Psoas muscle (tissue), 8 donors: ENCODE results near the gene ISG20L2. TPM values are rescaled to one million over a fixed set of nuclear protein-coding genes. Genes with fewer than 3 reads are reported as not detected.

Experiments used
- ATAC-seq, 4 donors: fragments of 200-7000 bp; cut with Tn5 transposase; one replicate each; pipeline ENCODE4 v1.9.1; 2020; ENCODE audit warnings: moderate library complexity in 3 of 4, mild to moderate bottlenecking in 2 of 4
- DNase-seq, 2 donors: peaks; one replicate each; pipeline ENCODE4 v3.0.0-alpha.2; 2020
- H3K27ac ChIP-seq: fragments of 200-600 bp; one replicate; pipeline ENCODE4 v1.8.0; 2022
- H3K27me3 ChIP-seq, 3 donors: fragments of 200-600 bp in 1 of 3; one replicate each; pipeline versions ENCODE4 v1.6.1 to v1.8.0; 2013 to 2022; ENCODE audit warnings: low read length in 2 of 3, mild to moderate bottlenecking in 2 of 3, moderate library complexity in 1 of 3; ENCODE audit not compliant: insufficient read depth in 3 of 3
- H3K36me3 ChIP-seq, 2 donors: fragments of 200-600 bp in 1 of 2; one replicate each; pipeline versions ENCODE4 v1.6.1 to v1.8.0; 2013 to 2022; ENCODE audit warnings: low read depth in 1 of 2, mild to moderate bottlenecking in 1 of 2, moderate library complexity in 1 of 2; ENCODE audit not compliant: insufficient read depth in 1 of 2
- H3K4me1 ChIP-seq: fragments of 200-600 bp; one replicate; pipeline ENCODE4 v1.8.0; 2022
- H3K4me3 ChIP-seq: fragments of 200-600 bp; one replicate; pipeline ENCODE4 v1.8.0; 2022; ENCODE audit warnings: mild to moderate bottlenecking
- H3K9me3 ChIP-seq: fragments of 200-600 bp; one replicate; pipeline ENCODE4 v1.8.0; 2022
- WGBS, 3 donors: extraction: QIAGEN DNeasy Blood & Tissue Kit; methylation state at CpG; one replicate each; pipeline versions ENCODE4 v1.1.6 to v1.1.7; 2013; 5-methylcytosine and 5-hydroxymethylcytosine counted together
- intact Hi-C, 2 donors: fragments of 100-400 bp; cut with DNase I; formaldehyde crosslinking; loops; one replicate each; pipeline versions ENCODE4 v1.11.0 to v1.14.2; 2022
- polyA plus RNA-seq, 3 donors: library from polyadenylated mRNA; stranded (reverse); fragments of 200-250 nt; gene quantifications; one replicate each; pipeline ENCODE4 v1.2.3, GENCODE V29; 2013
- total RNA-seq, 4 donors: library from RNA; stranded (reverse); fragmentation: NEBNext Ultra II Directional in 2 of 4; extraction: Animal tissue kit (Norgen Biotek cat#: 25700) in 2 of 4; gene quantifications; one replicate each; pipeline versions ENCODE4 v1.2.1 to v1.2.4, GENCODE V29; 2021 to 2023
- TF ChIP-seq, protein P1 (sequence below): fragments of 200-600 bp; IDR thresholded peaks from one replicate; pipeline ENCODE4 v1.8.0; 2022; ENCODE audit warnings: antibody characterized with exemption
- donor health status: healthy with polysubstance abuse.
- donor health status: DM: no; HTN: no; CAD: no; lungs with moderate emphysema.
- donor health status: Bipolar disorder and iron deficiency.
- donor health status: healthy.
- donor health status: DM: yes; HTN: yes; CAD: no.
- donor health status: DM: no; HTN: no; CAD: no.
- donor health status: DM: no; HTN: no; CAD: no.
- donor health status: DM: yes; HTN: yes; CAD: no.

ISG20L2 gene
- total and polyA plus RNA-seq, 7 donors = 7.4 to 20.4 (median 18.2) TPM

DNA sequence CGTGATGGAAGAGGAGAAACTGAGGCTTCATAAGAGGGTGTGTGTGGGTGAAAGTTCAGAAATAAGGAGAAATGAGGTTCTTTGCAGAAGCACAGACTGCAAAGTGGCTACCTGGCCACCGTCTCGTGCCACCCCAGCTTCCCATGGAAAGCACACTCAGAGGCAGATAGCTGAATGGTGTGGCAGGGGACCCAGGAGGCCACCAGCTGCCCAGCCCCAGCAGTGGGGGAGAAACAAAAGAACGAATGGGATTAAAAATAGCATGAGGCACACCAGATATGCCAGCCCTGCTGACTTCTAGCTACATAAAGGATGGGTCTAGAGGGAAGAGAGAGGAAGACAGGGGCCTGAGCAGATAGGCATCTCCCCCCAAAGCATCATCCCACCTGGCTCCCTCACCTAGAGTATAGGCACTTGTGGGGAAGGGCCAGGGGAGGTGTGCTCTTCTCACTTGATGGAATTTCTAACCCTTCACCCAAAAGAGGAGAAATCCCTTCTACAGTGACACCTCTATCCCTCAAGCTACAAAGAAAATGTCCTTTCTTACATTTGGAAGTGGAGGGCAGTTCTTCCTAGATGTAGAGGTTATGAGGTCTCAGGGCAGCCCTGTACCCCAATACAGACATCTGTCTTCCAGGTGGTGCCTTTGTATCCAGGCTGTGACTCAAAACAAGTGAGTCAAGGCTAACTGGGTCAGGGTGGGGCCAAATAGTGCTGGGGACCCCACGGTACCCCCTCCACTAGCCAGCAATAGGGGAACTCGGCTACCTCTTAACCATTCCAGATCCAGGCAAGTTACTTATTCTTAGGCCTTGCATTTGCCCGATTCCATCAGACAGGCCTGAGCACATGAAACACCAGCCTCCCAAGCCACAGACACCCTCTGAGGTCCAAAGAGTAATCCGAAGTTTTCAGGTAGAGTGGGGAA is 19.4 kb upstream of the ISG20L2 start:
- no peak for DNase-seq
- Histone ChIP-seq H3K27me3 (no peaks in the 10 kb centered on the region), H3K27ac (peak overlapping the region; percentile 98), H3K9me3 (no peaks in the 10 kb centered on the region), H3K4me1 (peaks cover 44% of the 10 kb centered on the region), H3K4me3 (peak overlapping the region; percentile 96), H3K36me3 (peaks cover 8 to 22% of the 10 kb centered on the region in 2 donors)
- intact Hi-C loops = no loop called here
- TF ChIP-seq, protein P1, sequence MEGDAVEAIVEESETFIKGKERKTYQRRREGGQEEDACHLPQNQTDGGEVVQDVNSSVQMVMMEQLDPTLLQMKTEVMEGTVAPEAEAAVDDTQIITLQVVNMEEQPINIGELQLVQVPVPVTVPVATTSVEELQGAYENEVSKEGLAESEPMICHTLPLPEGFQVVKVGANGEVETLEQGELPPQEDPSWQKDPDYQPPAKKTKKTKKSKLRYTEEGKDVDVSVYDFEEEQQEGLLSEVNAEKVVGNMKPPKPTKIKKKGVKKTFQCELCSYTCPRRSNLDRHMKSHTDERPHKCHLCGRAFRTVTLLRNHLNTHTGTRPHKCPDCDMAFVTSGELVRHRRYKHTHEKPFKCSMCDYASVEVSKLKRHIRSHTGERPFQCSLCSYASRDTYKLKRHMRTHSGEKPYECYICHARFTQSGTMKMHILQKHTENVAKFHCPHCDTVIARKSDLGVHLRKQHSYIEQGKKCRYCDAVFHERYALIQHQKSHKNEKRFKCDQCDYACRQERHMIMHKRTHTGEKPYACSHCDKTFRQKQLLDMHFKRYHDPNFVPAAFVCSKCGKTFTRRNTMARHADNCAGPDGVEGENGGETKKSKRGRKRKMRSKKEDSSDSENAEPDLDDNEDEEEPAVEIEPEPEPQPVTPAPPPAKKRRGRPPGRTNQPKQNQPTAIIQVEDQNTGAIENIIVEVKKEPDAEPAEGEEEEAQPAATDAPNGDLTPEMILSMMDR = no peak
- peak in 2 of 4 donors; percentile 23 to 37 for ATAC-seq
- WGBS, 3 donors = 2 to 10% (median 3%) methylated on average over 8 of the region's 8 CpGs

DNA sequence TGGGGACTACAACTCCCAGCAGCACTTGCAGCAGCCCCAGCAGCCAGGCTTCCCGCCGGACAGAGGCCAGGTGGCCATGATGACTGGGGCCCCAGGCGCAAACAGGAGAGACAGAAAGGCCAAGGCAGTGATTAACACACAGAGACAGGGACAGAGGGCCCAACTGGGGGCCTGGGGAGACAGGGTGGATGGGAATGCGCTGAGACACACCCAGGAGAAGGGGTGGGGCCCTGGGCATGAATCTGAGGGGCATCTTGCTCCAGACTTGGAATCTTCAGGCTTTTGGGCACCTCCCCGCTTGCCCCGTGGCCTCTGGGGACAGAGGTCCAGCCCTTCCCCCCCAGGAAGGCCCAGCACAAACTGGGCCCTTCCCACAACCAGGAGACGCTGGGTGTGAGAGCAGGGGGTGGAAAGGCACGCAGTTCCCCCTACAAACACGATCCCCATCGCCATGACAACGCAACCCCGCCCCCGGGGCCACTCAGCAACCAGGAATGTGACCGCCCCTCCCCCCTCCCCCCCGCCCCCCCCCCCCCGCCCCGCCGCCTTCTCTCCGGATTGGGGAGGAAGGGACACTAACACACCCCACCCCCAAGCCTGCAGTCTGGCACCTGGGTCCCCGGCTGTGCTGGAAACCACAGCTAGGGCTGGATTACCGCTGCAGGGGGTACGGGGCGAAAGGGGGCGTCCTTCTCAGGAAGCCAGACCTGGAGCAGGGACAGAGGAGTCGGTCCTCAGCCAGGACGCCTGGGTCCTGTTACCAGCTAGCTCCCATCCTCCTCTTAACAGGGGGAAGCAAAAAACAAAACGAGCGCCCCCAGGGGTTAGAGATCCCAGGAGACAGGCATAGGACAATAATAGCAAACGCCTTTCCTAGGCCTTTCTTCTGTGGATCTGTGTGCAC is 18.4 kb upstream of the ISG20L2 start:
- peak overlapping the region; percentile 98 for H3K27ac ChIP-seq
- H3K9me3 ChIP-seq = no peaks in the 10 kb centered on the region
- 0 to 2% (median 1%) methylated on average over 23 to 24 of the region's 29 CpGs for WGBS, 3 donors
- DNase-seq (peak; percentile 97 to 98), ATAC-seq (peak; percentile 65 to 77 (median 70))
- H3K27me3 ChIP-seq = no peaks in the 10 kb centered on the region
- H3K36me3 ChIP-seq = peaks cover 8 to 32% of the 10 kb centered on the region in 2 donors
- intact Hi-C loops = no loop called here
- peak overlapping the region; percentile 96 for H3K4me3 ChIP-seq
- TF ChIP-seq, protein P1 = no peak
- peaks cover 36% of the 10 kb centered on the region for H3K4me1 ChIP-seq

DNA sequence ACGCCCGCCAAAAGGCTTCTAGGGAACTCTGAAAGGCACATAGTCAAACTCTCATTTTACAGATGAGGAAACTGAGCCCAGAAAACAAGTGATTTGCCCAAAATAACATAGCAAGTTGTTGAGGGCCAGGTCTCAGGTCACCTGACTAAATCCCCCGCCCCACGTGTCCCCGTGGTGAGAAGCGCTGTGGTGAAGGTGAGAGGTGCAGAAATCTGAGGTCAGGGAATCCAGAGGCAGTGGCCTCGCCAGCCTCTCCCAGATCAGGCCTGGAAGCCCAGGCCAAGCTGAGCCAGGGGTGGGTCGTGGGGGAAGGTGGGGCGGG is 17.8 kb upstream of the ISG20L2 start:
- peaks cover 8 to 35% of the 10 kb centered on the region in 2 donors for H3K36me3 ChIP-seq
- peak overlapping the region; percentile 98 for H3K27ac ChIP-seq
- TF ChIP-seq, protein P1 = no peak
- WGBS, 3 donors = 22 to 35% (median 31%) methylated on average over 9 of the region's 9 CpGs
- no peaks in the 10 kb centered on the region for H3K27me3 ChIP-seq
- intact Hi-C loops = no loop called here
- H3K4me3 ChIP-seq = peak overlapping the region; percentile 96
- H3K9me3 ChIP-seq = no peaks in the 10 kb centered on the region
- no peak for ATAC-seq
- no peak for DNase-seq
- peaks cover 40% of the 10 kb centered on the region for H3K4me1 ChIP-seq

DNA sequence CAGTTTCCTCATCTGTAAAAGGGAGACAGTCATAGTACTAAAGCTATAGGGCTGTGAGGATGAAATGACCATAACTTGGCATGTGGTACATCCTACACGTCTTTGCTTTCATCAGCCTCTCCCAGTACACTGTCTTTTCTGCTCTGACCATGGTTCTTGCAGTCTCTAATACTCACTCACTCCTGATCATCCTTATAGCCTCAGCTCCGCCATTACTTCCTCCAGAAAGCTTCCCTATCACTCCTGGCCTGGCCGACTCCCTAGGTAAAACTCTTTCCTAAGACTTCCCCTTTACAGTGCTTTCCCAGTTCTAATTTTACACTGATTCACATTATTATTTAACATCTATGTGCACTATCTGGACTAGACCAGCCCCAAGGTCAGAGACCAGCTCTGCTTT is 17.3 kb upstream of the ISG20L2 start:
- ATAC-seq (no peak), DNase-seq (no peak)
- Histone ChIP-seq H3K36me3 (peaks cover 8 to 35% of the 10 kb centered on the region in 2 donors), H3K4me3 (peak overlapping the region; percentile 96), H3K27me3 (no peaks in the 10 kb centered on the region), H3K27ac (peak overlapping the region; percentile 98), H3K4me1 (peaks cover 41% of the 10 kb centered on the region), H3K9me3 (no peaks in the 10 kb centered on the region)
- intact Hi-C loops = no loop called here
- TF ChIP-seq, protein P1 = no peak
- WGBS, 3 donors = 59 to 72% (median 67%) methylated on average over 3 of the region's 3 CpGs
